Caco-2 (cell line): ENCODE data around the gene FBXO30. TPM values are rescaled to one million over a fixed set of nuclear protein-coding genes. Genes with fewer than 3 reads are reported as not detected.

Source experiments
- BruUV-seq: library from RNA; stranded (reverse); fragments of 400-500 nt; replicated peaks from 2 replicates; lab custom pipeline; 2021; lab: Mats Ljungman, UMichigan
- CTCF ChIA-PET: fragments of 300-600 bp; sonication (Branson Sonifier 250); formaldehyde crosslinking; loops from one replicate; lab custom pipeline; 2022; ENCODE audit warnings: antibody characterized with exemption; lab: Charles Lee
- POLR2A ChIA-PET: fragments of 300-600 bp; sonication (Branson Sonifier 250); formaldehyde crosslinking; loops from one replicate; lab custom pipeline; 2022; ENCODE audit warnings: antibody characterized with exemption; lab: Charles Lee
- DNase-seq, 2 experiments: peaks; one replicate each; pipeline versions ENCODE4 v3.0.0 to v3.0.0-alpha.2; 2020 to 2022
- H3K27me3 ChIP-seq: replicated peaks from 2 replicates; pipeline ENCODE4 v1.6.0; 2011; ENCODE audit warnings: low read length; ENCODE audit not compliant: control insufficient read depth, insufficient read depth
- H3K36me3 ChIP-seq: 2 replicates; pipeline ENCODE4 v1.5.1; 2011; ENCODE audit warnings: low read length; ENCODE audit not compliant: control insufficient read depth, insufficient read depth
- H3K4me1 ChIP-seq: fragments of 250-450 bp; sonication (Bioruptor Pico); 2 replicates; pipeline ENCODE4 v1.5.1; 2020; ENCODE audit warnings: mild to moderate bottlenecking
- H3K4me3 ChIP-seq: 2 replicates; pipeline ENCODE4 v1.5.1; 2011; ENCODE audit warnings: low read depth, mild to moderate bottlenecking, control low read depth, low read length
- H3K9me3 ChIP-seq: fragments of 250-450 bp; sonication (Bioruptor Pico); 2 replicates; pipeline ENCODE4 v1.5.1; 2020; ENCODE audit warnings: mild to moderate bottlenecking, moderate library complexity
- H3K27ac Mint-ChIP-seq: one replicate; pipeline ENCODE4 v1.8.0; 2022; ENCODE audit warnings: mixed read lengths; ENCODE audit not compliant: unreplicated experiment
- H3K27me3 Mint-ChIP-seq: one replicate; pipeline ENCODE4 v1.8.0; 2022; ENCODE audit warnings: mixed read lengths; ENCODE audit not compliant: insufficient read depth, unreplicated experiment
- H3K36me3 Mint-ChIP-seq: one replicate; pipeline ENCODE4 v1.8.0; 2022; ENCODE audit warnings: mild to moderate bottlenecking, mixed read lengths; ENCODE audit not compliant: insufficient read depth, unreplicated experiment
- H3K4me1 Mint-ChIP-seq: one replicate; pipeline ENCODE4 v1.8.0; 2022; ENCODE audit warnings: low read depth, mixed read lengths; ENCODE audit not compliant: unreplicated experiment
- H3K4me3 Mint-ChIP-seq: one replicate; pipeline ENCODE4 v1.8.0; 2022; ENCODE audit warnings: mild to moderate bottlenecking, moderate library complexity, mixed read lengths; ENCODE audit not compliant: unreplicated experiment
- H3K9me3 Mint-ChIP-seq: one replicate; pipeline ENCODE4 v1.8.0; 2022; ENCODE audit warnings: mixed read lengths; ENCODE audit not compliant: unreplicated experiment
- CTCF ChIP-seq, 2 experiments: fragments of 200-600 bp in 1 of 2; IDR thresholded peaks; 1 replicate in 1 of 2; 2 replicates in 1 of 2; pipeline versions ENCODE4 v1.5.1 to v1.8.0; 2011 to 2022; ENCODE audit warnings: antibody characterized with exemption in 1 of 2, control low read depth in 1 of 2, inconsistent platforms in 1 of 2, low read depth in 1 of 2, low read length in 1 of 2, mild to moderate bottlenecking in 1 of 2, moderate library complexity in 1 of 2; ENCODE audit not compliant: insufficient read depth in 1 of 2, severe bottlenecking in 1 of 2, unreplicated experiment in 1 of 2
- intact Hi-C: fragments of 100-400 bp; cut with micrococcal nuclease; formaldehyde crosslinking; loops from one replicate; pipeline ENCODE4 v1.10.0; 2022; ENCODE audit not compliant: unreplicated experiment
- total RNA-seq: library from RNA; stranded (reverse); gene quantifications from 2 replicates; pipeline ENCODE4 v1.2.3, GENCODE V29; 2022

FBXO30 gene
- total RNA-seq, 1 experiment from 2014 or later = 17.1 TPM

DNA sequence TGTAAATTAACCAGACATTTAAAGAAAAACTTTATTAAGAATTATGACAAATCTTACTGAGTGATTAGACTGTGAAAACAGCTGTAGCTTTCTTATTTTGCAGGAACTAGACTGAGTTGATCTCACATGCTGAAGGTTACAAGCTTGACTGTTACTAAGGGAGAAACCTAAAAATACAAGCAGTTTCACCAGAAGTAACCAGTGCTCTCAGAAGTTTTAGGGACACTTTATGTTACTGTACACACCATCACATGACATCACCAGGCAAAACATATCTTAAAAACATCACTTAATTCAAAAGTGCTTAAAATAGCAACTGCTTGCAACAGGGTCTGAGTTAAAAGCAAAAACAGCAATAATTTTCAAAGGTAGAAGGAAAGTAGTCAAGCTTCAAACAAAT is 5.4 kb downstream of the FBXO30 start:
- H3K27ac Mint-ChIP-seq = no peak overlapping the region
- BruUV-seq = no TSS peak
- H3K4me1 Mint-ChIP-seq = peaks cover 21% of the 10 kb centered on the region
- CTCF ChIA-PET = no interaction called here
- no peaks in the 10 kb centered on the region for H3K27me3 ChIP-seq
- POLR2A ChIA-PET = no interaction called here
- H3K4me1 ChIP-seq = peaks cover 12% of the 10 kb centered on the region
- DNase-seq = no peak
- no peak overlapping the region for H3K4me3 ChIP-seq
- H3K36me3 Mint-ChIP-seq = peaks cover 38% of the 10 kb centered on the region
- no peaks in the 10 kb centered on the region for H3K36me3 ChIP-seq
- H3K9me3 ChIP-seq = no peaks in the 10 kb centered on the region
- no peaks in the 10 kb centered on the region for H3K9me3 Mint-ChIP-seq
- no peak overlapping the region for H3K4me3 Mint-ChIP-seq
- no peaks in the 10 kb centered on the region for H3K27me3 Mint-ChIP-seq
- TF ChIP-seq CTCF (IDR thresholded peaks at IDR 0.05; ENCODE audit: insufficient read depth in 1 of 2, low read depth in 1 of 2, low read length in 1 of 2, severe bottlenecking in 1 of 2, unreplicated experiment in 1 of 2) = no peak
- intact Hi-C loops = no loop called here

GRCh38 chr6:145808239-145808638 is 6.4 kb downstream of the FBXO30 start:
- Histone ChIP-seq H3K4me3 (no peak overlapping the region), H3K27me3 (no peaks in the 10 kb centered on the region), H3K4me1 (peaks cover 12% of the 10 kb centered on the region), H3K9me3 (no peaks in the 10 kb centered on the region), H3K36me3 (no peaks in the 10 kb centered on the region)
- TF ChIP-seq CTCF (IDR thresholded peaks at IDR 0.05; ENCODE audit: insufficient read depth in 1 of 2, low read depth in 1 of 2, low read length in 1 of 2, severe bottlenecking in 1 of 2, unreplicated experiment in 1 of 2) = no peak
- Mint-ChIP-seq H3K27ac (no peak overlapping the region), H3K4me1 (peaks cover 21% of the 10 kb centered on the region), H3K36me3 (peaks cover 41% of the 10 kb centered on the region), H3K9me3 (no peaks in the 10 kb centered on the region), H3K4me3 (no peak overlapping the region), H3K27me3 (no peaks in the 10 kb centered on the region)
- intact Hi-C loops = no loop called here
- BruUV-seq = no TSS peak
- ChIA-PET POLR2A (no interaction called here), CTCF (no interaction called here)
- no peak for DNase-seq

- H3K9me3 Mint-ChIP-seq = no peaks in the 10 kb centered on the region
- intact Hi-C loops = no loop called here
- POLR2A ChIA-PET = no interaction called here
Observed at GRCh38 chr6:145802141-145802540, 12.5 kb downstream of the FBXO30 start.

More at GRCh38 chr6:145802141-145802540, 12.5 kb downstream of the FBXO30 start:
- Mint-ChIP-seq H3K36me3 (peaks cover 63% of the 10 kb centered on the region), H3K27ac (no peak overlapping the region), H3K4me3 (no peak overlapping the region), H3K27me3 (no peaks in the 10 kb centered on the region), H3K4me1 (peaks cover 12% of the 10 kb centered on the region)
- Histone ChIP-seq H3K9me3 (no peaks in the 10 kb centered on the region), H3K4me1 (no peaks in the 10 kb centered on the region), H3K36me3 (no peaks in the 10 kb centered on the region), H3K4me3 (no peak overlapping the region), H3K27me3 (no peaks in the 10 kb centered on the region)
- BruUV-seq = no TSS peak
- no peak for DNase-seq
- TF ChIP-seq CTCF (IDR thresholded peaks at IDR 0.05; ENCODE audit: insufficient read depth in 1 of 2, low read depth in 1 of 2, low read length in 1 of 2, severe bottlenecking in 1 of 2, unreplicated experiment in 1 of 2) = no peak
- CTCF ChIA-PET = no interaction called here
